ENCODE measurements around the gene BAK1.

DNA sequence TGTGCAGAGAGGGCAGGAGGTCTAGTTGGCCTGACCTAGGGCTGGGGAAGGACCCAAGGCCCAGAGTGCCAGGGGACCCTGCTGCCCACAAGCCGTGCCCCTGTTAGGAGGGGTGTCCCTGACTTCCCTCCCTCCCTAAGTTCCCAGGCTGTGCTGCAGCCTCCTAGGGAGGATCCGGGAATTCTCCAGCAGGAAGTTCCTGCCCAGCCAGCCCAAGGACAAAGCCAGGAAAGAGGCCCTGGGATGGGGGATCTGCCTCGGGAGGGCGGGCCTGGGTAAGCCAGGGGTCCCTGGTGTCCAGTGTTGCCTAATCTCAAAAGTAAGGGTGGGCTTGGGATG, 9.3 kb upstream of the BAK1 start:
- no peak for TF ChIP-seq CTCF (conservative IDR thresholded peaks at IDR 0.05; ENCODE audit: low read depth, low read length)
- no peak for TF ChIP-seq EZH2 (IDR thresholded peaks at IDR 0.05; ENCODE audit: low read length, unreplicated experiment)
- TF ChIP-seq EZH2phosphoT487 (IDR thresholded peaks at IDR 0.05; ENCODE audit: borderline replicate concordance, low read length): no peak

Measured in PC-3 (cell line).